ENCODE data around the gene KLHL33. TPM values are rescaled to one million over a fixed set of nuclear protein-coding genes. Genes with fewer than 3 reads are reported as not detected.

Gene KLHL33
- total RNA-seq, 1 donor from 2014 or later, result 0.47 TPM

DNA sequence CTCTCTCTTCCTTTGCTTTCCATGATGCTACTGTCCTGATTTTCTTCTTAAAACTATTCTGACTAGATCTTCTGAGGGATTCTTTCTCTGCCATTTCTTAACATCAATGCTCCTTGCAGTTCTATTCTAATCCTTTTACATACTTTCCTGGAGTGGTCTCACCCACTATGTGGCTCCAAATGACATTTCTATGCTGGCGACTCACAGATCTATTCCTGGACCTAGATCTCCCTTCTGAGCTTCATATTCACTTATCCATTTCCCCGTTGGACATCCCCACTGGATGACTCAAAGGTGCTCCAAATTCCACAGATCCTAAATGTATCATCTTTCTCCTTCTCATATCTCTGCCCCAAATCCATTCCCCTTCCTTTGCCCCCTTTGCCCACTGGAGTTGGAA lies 26.7 kb downstream of the KLHL33 start:
- no peak overlapping the region for H3K4me3 ChIP-seq
- DNase-seq (no peak), ATAC-seq (no peak)
- intact Hi-C loops (cut with DNase I), result no loop called here
- peaks cover 48% of the 10 kb centered on the region for H3K36me3 ChIP-seq
- H3K27me3 ChIP-seq (ENCODE audit: low read depth), result no peaks in the 10 kb centered on the region
- no peak overlapping the region for H3K27ac ChIP-seq
- H3K4me1 ChIP-seq, result peaks cover 19% of the 10 kb centered on the region
- TF ChIP-seq, protein P1, sequence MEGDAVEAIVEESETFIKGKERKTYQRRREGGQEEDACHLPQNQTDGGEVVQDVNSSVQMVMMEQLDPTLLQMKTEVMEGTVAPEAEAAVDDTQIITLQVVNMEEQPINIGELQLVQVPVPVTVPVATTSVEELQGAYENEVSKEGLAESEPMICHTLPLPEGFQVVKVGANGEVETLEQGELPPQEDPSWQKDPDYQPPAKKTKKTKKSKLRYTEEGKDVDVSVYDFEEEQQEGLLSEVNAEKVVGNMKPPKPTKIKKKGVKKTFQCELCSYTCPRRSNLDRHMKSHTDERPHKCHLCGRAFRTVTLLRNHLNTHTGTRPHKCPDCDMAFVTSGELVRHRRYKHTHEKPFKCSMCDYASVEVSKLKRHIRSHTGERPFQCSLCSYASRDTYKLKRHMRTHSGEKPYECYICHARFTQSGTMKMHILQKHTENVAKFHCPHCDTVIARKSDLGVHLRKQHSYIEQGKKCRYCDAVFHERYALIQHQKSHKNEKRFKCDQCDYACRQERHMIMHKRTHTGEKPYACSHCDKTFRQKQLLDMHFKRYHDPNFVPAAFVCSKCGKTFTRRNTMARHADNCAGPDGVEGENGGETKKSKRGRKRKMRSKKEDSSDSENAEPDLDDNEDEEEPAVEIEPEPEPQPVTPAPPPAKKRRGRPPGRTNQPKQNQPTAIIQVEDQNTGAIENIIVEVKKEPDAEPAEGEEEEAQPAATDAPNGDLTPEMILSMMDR (IDR thresholded peaks at IDR 0.05), result no peak
- H3K9me3 ChIP-seq, result no peaks in the 10 kb centered on the region

DNA sequence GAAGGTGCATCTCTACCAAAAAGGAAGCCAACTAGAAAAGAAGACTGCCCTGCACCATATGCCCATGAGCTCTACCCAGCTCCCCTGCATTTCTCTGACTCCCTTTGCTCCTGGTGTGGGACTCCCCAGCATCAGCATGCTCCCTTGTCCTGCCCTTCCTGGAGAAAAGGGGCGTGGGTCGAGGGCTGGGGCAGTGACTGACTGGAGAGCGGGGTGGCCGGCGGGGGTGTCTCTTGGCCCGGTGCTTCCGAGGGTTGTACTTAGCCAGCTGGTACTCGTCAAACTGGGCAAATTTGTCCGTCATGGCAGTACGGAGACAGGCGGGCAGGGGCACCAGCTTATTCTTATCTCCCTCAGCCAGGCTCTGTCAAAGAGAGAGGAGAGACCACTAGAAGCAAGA lies 32.4 kb downstream of the KLHL33 start:
- intact Hi-C loops (cut with DNase I), result no loop called here
- ATAC-seq, result no peak

DNA sequence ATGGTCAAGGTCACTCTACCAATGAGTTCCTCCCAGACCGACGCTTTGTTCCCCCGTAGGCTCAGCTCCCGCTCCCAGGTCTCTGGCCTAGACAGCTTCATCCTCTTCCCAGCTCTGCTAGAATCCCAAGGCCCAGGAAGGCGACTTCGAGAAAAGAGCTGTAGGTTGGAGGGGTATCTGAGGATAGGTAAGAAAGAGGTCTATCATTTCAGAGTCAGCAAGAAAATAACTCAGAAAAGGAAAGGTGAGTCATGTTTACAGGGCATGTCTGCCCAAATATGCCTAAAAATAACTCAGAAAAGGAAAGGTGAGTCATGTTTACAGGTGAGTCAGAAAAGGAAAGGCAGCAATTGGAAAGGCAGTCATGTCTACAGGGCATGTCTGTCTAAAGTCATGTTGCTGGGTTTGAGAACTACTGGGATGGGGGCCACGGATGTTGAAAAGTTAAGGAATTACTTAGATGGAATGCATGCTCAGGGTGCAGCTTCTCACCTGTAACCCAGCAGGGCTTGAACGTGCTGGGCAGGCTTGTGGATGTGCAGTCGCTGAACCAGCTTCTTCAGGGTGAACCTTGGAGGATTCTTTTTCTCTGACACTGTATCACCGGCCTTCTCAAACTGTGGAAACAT lies 34.9 kb downstream of the KLHL33 start:
- no peak for DNase-seq
- no peak for ATAC-seq
- H3K27ac ChIP-seq, result no peak overlapping the region
- no peaks in the 10 kb centered on the region for H3K4me1 ChIP-seq
- H3K36me3 ChIP-seq, result peaks cover 100% of the 10 kb centered on the region
- TF ChIP-seq, protein P1 (IDR thresholded peaks at IDR 0.05), result no peak
- intact Hi-C loops (cut with DNase I), result no loop called here
- no peaks in the 10 kb centered on the region for H3K27me3 ChIP-seq (ENCODE audit: low read depth)
- no peak overlapping the region for H3K4me3 ChIP-seq
- H3K9me3 ChIP-seq, result no peaks in the 10 kb centered on the region

More for the DNA sequence above, 32.4 kb downstream of the KLHL33 start:
- TF ChIP-seq, protein P1 (IDR thresholded peaks at IDR 0.05), result no peak
- no peaks in the 10 kb centered on the region for H3K4me1 ChIP-seq
- peaks cover 100% of the 10 kb centered on the region for H3K36me3 ChIP-seq
- H3K27me3 ChIP-seq (ENCODE audit: low read depth), result no peaks in the 10 kb centered on the region
- no peaks in the 10 kb centered on the region for H3K9me3 ChIP-seq
- no peak overlapping the region for H3K4me3 ChIP-seq
- no peak overlapping the region for H3K27ac ChIP-seq
- no peak for DNase-seq

DNA sequence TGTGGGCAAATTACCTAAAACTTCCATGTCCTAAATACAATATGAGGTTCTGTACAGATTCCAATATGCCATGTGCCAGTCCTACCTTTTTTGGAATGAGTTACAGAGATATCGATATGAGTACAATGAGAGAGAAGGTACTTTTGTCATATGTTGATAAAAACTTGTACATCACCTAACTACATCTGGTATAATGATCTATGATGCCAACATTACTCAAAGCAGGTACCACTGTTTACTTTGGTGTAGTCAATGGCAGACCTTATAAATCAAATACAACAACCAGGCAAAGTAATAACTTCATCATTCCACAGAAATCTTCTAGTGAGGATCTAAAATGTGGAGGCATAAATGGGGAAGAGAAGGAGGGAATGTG lies 35.4 kb downstream of the KLHL33 start:
- TF ChIP-seq, protein P1 (IDR thresholded peaks at IDR 0.05), result no peak
- Histone ChIP-seq H3K9me3 (no peaks in the 10 kb centered on the region), H3K4me3 (no peak overlapping the region), H3K27ac (no peak overlapping the region), H3K36me3 (peaks cover 100% of the 10 kb centered on the region), H3K27me3 (ENCODE audit: low read depth) (no peaks in the 10 kb centered on the region), H3K4me1 (no peaks in the 10 kb centered on the region)
- DNase-seq (no peak), ATAC-seq (no peak)
- intact Hi-C loops (cut with DNase I), result no loop called here

DNA sequence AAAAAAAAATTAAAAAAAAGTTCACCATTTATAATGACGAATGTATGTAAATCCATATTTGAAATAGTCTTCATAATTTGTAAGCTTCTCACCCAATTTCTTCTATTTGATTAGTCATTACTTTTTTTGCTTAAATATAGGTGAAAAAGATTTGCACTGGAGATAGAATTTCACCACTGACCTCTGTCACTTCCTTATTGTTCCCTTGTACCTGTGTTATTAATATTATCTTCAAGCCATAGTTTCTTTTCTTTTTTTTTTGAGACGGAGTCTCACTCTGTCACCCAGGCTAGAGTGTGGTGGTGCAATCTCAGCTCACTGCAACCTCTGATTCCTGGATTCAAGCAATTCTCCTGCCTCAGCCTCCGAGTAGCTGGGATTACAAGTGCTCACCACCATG lies 38.5 kb downstream of the KLHL33 start:
- DNase-seq (no peak), ATAC-seq (no peak)
- Histone ChIP-seq H3K27me3 (ENCODE audit: low read depth) (no peaks in the 10 kb centered on the region), H3K36me3 (peaks cover 100% of the 10 kb centered on the region), H3K4me1 (no peaks in the 10 kb centered on the region), H3K27ac (no peak overlapping the region), H3K9me3 (no peaks in the 10 kb centered on the region), H3K4me3 (no peak overlapping the region)
- TF ChIP-seq, protein P1 (IDR thresholded peaks at IDR 0.05), result no peak
- intact Hi-C loops (cut with DNase I), result no loop called here

Measured in lower lobe of right lung (tissue), 2 donors.